NB4 (cell line): ENCODE measurements around the gene CELF3.

Experiments used
- MAX ChIP-seq: IDR thresholded peaks from 2 replicates; pipeline ENCODE4 v1.6.1; 2011; ENCODE audit warnings: low read depth, low read length
- POLR2A ChIP-seq: IDR thresholded peaks from 2 replicates; pipeline ENCODE4 v1.6.1; 2011; ENCODE audit warnings: mild to moderate bottlenecking; ENCODE audit not compliant: insufficient read length; ENCODE audit errors: extremely low read depth

- TF ChIP-seq MAX (no peak), POLR2A (no peak)
Measured at GRCh38 chr1:151668090-151668489, 48.5 kb downstream of the CELF3 start.
